Pancreas (tissue), 10 donors: ENCODE data around the gene TMEM151A. TPM values are rescaled to one million over a fixed set of nuclear protein-coding genes. Genes with fewer than 3 reads are reported as not detected.

Source experiments
- ATAC-seq, 4 donors: fragments of 200-7000 bp; cut with Tn5 transposase; one replicate each; pipeline versions ENCODE4 v1.8.0 to v1.9.1; 2020; ENCODE audit warnings: mild to moderate bottlenecking in 4 of 4, moderate library complexity in 4 of 4
- DNase-seq, 6 donors: peaks; one replicate each; pipeline ENCODE4 v3.0.0-alpha.2; 2020
- FAIRE-seq: peaks from 2 replicates; lab custom pipeline; 2012; peaks lifted over from hg19 to GRCh38; lab: Jason Lieb, UNC
- H3K27ac ChIP-seq, 4 donors: fragments of 200-600 bp; sonication (generic); 1 replicate in 3 of 4; 2 replicates in 1 of 4; pipeline versions ENCODE4 v1.5.0 to v1.8.0; 2020
- H3K27me3 ChIP-seq, 4 donors: fragments of 200-600 bp; one replicate each; pipeline ENCODE4 v1.8.0; 2021
- H3K36me3 ChIP-seq, 3 donors: fragments of 200-600 bp; sonication (generic) in 1 of 3; one replicate each; pipeline versions ENCODE4 v1.5.0 to v1.8.0; 2020 to 2021
- H3K4me1 ChIP-seq, 3 donors: fragments of 200-600 bp; one replicate each; pipeline ENCODE4 v1.8.0; 2021
- H3K4me3 ChIP-seq, 4 donors: fragments of 200-600 bp; sonication (generic) in 2 of 4; one replicate each; pipeline versions ENCODE4 v1.5.0 to v1.8.0; 2020 to 2021
- H3K9me3 ChIP-seq, 4 donors: fragments of 200-600 bp; one replicate each; pipeline ENCODE4 v1.8.0; 2021
- CTCF ChIP-seq, 4 donors: fragments of 200-600 bp; sonication (generic) in 3 of 4; IDR thresholded peaks; one replicate each; pipeline versions ENCODE4 v1.5.0 to v1.8.0; 2021; ENCODE audit warnings: antibody characterized with exemption in 4 of 4
- WGBS, 2 donors: extraction: QIAGEN DNeasy Blood & Tissue Kit; methylation state at CpG; one replicate each; pipeline ENCODE4 v1.1.7; 2013; 5-methylcytosine and 5-hydroxymethylcytosine counted together
- intact Hi-C, 3 donors: fragments of 100-400 bp; cut with DNase I; formaldehyde crosslinking; loops; one replicate each; pipeline versions ENCODE4 v1.11.1 to v1.14.2; 2022
- polyA plus RNA-seq, 2 donors: library from polyadenylated mRNA; stranded (reverse); fragments of 200-250 nt; gene quantifications; one replicate each; pipeline ENCODE4 v1.2.3, GENCODE V29; 2013
- total RNA-seq, 6 donors: library from RNA; stranded (reverse); fragmentation: NEBNext Ultra II Directional in 4 of 6; extraction: Animal tissue kit (Norgen Biotek cat#: 25700) in 4 of 6; gene quantifications; one replicate each; pipeline versions ENCODE4 v1.2.1 to v1.2.4, GENCODE V29; 2021 to 2023
- donor health status: healthy with polysubstance abuse.
- donor health status: DM: no; HTN: no; CAD: no; lungs with moderate emphysema.
- donor health status: DM: no; HTN: no; CAD: no.
- donor health status: control.
- donor health status: control.
- donor health status: Bipolar disorder and iron deficiency.
- donor health status: DM: yes; HTN: yes; CAD: no.
- donor health status: DM: no; HTN: no; CAD: no.
- donor health status: DM: no; HTN: no; CAD: no.
- donor health status: DM: yes; HTN: yes; CAD: no.

Gene TMEM151A
- total and polyA plus RNA-seq, 8 donors, result 0.49 to 4.4 (median 0.75) TPM

- FAIRE-seq (no peak), DNase-seq (peak in 2 of 6 donors; percentile 23), ATAC-seq (no peak)
- Histone ChIP-seq H3K9me3 (no peaks in the 10 kb centered on the region), H3K27me3 (no peaks in the 10 kb centered on the region), H3K27ac (no peak overlapping the region), H3K4me3 (no peak overlapping the region), H3K4me1 (peaks cover 6 to 26% (median 16%) of the 10 kb centered on the region in 3 donors), H3K36me3 (peaks cover 0 to 21% (median 9%) of the 10 kb centered on the region in 3 donors)
- TF ChIP-seq CTCF (IDR thresholded peaks at IDR 0.05), result no peak
- intact Hi-C loops, result no loop called here
- 90 to 95% methylated on average over 21 of the region's 21 CpGs for WGBS, 2 donors
These were observed 49.9 kb downstream of the TMEM151A start for GRCh38 chr11:66341502-66342126.

- no peak overlapping the region for H3K4me3 ChIP-seq
- ATAC-seq (no peak), DNase-seq (peak in 2 of 6 donors; percentile 5 to 7), FAIRE-seq (no peak)
- no peak overlapping the region for H3K27ac ChIP-seq
- WGBS, 2 donors, result 82 to 86% methylated on average over 8 of the region's 8 CpGs
- intact Hi-C loops, result no loop called here
- TF ChIP-seq CTCF (IDR thresholded peaks at IDR 0.05), result no peak
- peaks cover 0 to 21% (median 9%) of the 10 kb centered on the region in 3 donors for H3K36me3 ChIP-seq
- no peaks in the 10 kb centered on the region for H3K27me3 ChIP-seq
- H3K4me1 ChIP-seq, result peaks cover 0 to 21% (median 16%) of the 10 kb centered on the region in 3 donors
- H3K9me3 ChIP-seq, result no peaks in the 10 kb centered on the region
These were observed 51.5 kb downstream of the TMEM151A start for GRCh38 chr11:66343176-66343575.

- no peak for FAIRE-seq
- TF ChIP-seq CTCF (IDR thresholded peaks at IDR 0.05), result peak in 1 of 4 donors; percentile 11
- DNase-seq, result peak; percentile 96 to 99 (median 98)
- intact Hi-C loops, result no loop called here
- Histone ChIP-seq H3K27me3 (no peaks in the 10 kb centered on the region), H3K4me1 (peaks cover 0 to 33% (median 23%) of the 10 kb centered on the region in 3 donors), H3K27ac (peak within 1 kb of the TSS; percentile 70 to 89 (median 77)), H3K36me3 (peaks cover 0 to 16% (median 3%) of the 10 kb centered on the region in 3 donors), H3K4me3 (peak within 1 kb of the TSS; percentile 55 to 91 (median 88)), H3K9me3 (no peaks in the 10 kb centered on the region)
- ATAC-seq, result peak; percentile 77 to 90 (median 82)
- 0 to 1% methylated on average over 59 of the region's 59 CpGs for WGBS, 2 donors
These were observed 53.0 kb downstream of the TMEM151A start, which contains the start of gene BRMS1 for GRCh38 chr11:66344550-66345315. TSS of gene BRMS1 (minus strand) at chr11:66345104. CDS start at chr11:66342234, 2,870 bp downstream.

GRCh38 chr11:66345316-66345649 lies 53.6 kb downstream of the TMEM151A start:
- no peak for TF ChIP-seq CTCF (IDR thresholded peaks at IDR 0.05)
- ATAC-seq, result peak; percentile 2 to 11 (median 6)
- H3K36me3 ChIP-seq, result peaks cover 0 to 15% (median 3%) of the 10 kb centered on the region in 3 donors
- no peaks in the 10 kb centered on the region for H3K27me3 ChIP-seq
- H3K4me1 ChIP-seq, result peaks cover 5 to 38% (median 23%) of the 10 kb centered on the region in 3 donors
- no peak for DNase-seq
- peak overlapping the region; percentile 55 to 91 (median 88) for H3K4me3 ChIP-seq
- FAIRE-seq, result no peak
- WGBS, 2 donors, result 3% methylated on average over 7 of the region's 7 CpGs
- H3K27ac ChIP-seq, result peak overlapping the region; percentile 70 to 89 (median 77)
- H3K9me3 ChIP-seq, result no peaks in the 10 kb centered on the region
- intact Hi-C loops, result no loop called here

Other genes with a start within 250 kb of the TMEM151A start
- under 1 TPM in 5 of 6 donors, not detected in 1; 0.20 to 0.83 (median 0.43) TPM for gene GAL3ST3, start 242.7 kb upstream of the TMEM151A start, total RNA-seq
- gene GAL3ST3, start 242.7 kb upstream of the TMEM151A start, polyA plus RNA-seq, result 1 to 10 TPM in 1 of 2 donors, under 1 TPM in 1; 0.27 to 1.8 TPM
- gene SF3B2, start 239.5 kb upstream of the TMEM151A start, total RNA-seq, result 100 to 1,000 TPM in 1 of 6 donors, 10 to 100 TPM in 5; 64.4 to 118 (median 83.3) TPM
- 10 to 100 TPM; 75.8 to 99.0 TPM for gene SF3B2, start 239.5 kb upstream of the TMEM151A start, polyA plus RNA-seq
- gene PACS1, start 221.6 kb upstream of the TMEM151A start, total RNA-seq, result 10 to 100 TPM; 19.6 to 61.0 (median 28.8) TPM
- gene PACS1, start 221.6 kb upstream of the TMEM151A start, polyA plus RNA-seq, result 10 to 100 TPM; 16.9 to 27.1 TPM
- gene KLC2, start 34.2 kb upstream of the TMEM151A start, total RNA-seq, result 10 to 100 TPM in 2 of 6 donors, 1 to 10 TPM in 4; 7.7 to 15.8 (median 9.4) TPM
- 10 to 100 TPM; 23.3 to 35.4 TPM for gene KLC2, start 34.2 kb upstream of the TMEM151A start, polyA plus RNA-seq
- gene RAB1B, start 23.3 kb upstream of the TMEM151A start, total RNA-seq, result 10 to 100 TPM; 36.8 to 61.9 (median 49.7) TPM
- gene RAB1B, start 23.3 kb upstream of the TMEM151A start, polyA plus RNA-seq, result 10 to 100 TPM; 92.0 to 96.2 TPM
- 1 to 10 TPM in 5 of 6 donors, under 1 TPM in 1; 0.83 to 6.8 (median 1.9) TPM for gene CNIH2, start 13.7 kb upstream of the TMEM151A start, total RNA-seq
- 10 to 100 TPM in 1 of 2 donors, 1 to 10 TPM in 1; 8.0 to 34.3 TPM for gene CNIH2, start 13.7 kb upstream of the TMEM151A start, polyA plus RNA-seq
- 10 to 100 TPM; 39.7 to 64.9 (median 49.1) TPM for gene YIF1A, start 2.8 kb upstream of the TMEM151A start, total RNA-seq
- 100 to 1,000 TPM in 1 of 2 donors, 10 to 100 TPM in 1; 82.7 to 112 TPM for gene YIF1A, start 2.8 kb upstream of the TMEM151A start, polyA plus RNA-seq
- gene CD248, start 25.1 kb downstream of the TMEM151A start, total RNA-seq, result 10 to 100 TPM in 3 of 6 donors, 1 to 10 TPM in 3; 1.2 to 17.7 (median 7.5) TPM
- gene CD248, start 25.1 kb downstream of the TMEM151A start, polyA plus RNA-seq, result 1 to 10 TPM; 2.5 to 4.0 TPM
- gene RIN1, start 44.5 kb downstream of the TMEM151A start, total RNA-seq, result 1 to 10 TPM; 2.7 to 5.0 (median 4.1) TPM
- gene RIN1, start 44.5 kb downstream of the TMEM151A start, polyA plus RNA-seq, result 10 to 100 TPM in 1 of 2 donors, 1 to 10 TPM in 1; 9.2 to 15.7 TPM
- 10 to 100 TPM; 14.3 to 22.0 (median 19.7) TPM for gene BRMS1, start 53.2 kb downstream of the TMEM151A start, total RNA-seq
- 10 to 100 TPM; 46.9 to 65.0 TPM for gene BRMS1, start 53.2 kb downstream of the TMEM151A start, polyA plus RNA-seq
- gene B4GAT1, start 55.7 kb downstream of the TMEM151A start, total RNA-seq, result 10 to 100 TPM in 5 of 6 donors, 1 to 10 TPM in 1; 9.5 to 13.3 (median 12.0) TPM
- 10 to 100 TPM in 1 of 2 donors, 1 to 10 TPM in 1; 9.2 to 21.8 TPM for gene B4GAT1, start 55.7 kb downstream of the TMEM151A start, polyA plus RNA-seq
- gene SLC29A2, start 79.9 kb downstream of the TMEM151A start, total RNA-seq, result 1 to 10 TPM; 2.9 to 6.0 (median 4.3) TPM
- 10 to 100 TPM; 19.9 to 21.7 TPM for gene SLC29A2, start 79.9 kb downstream of the TMEM151A start, polyA plus RNA-seq
- under 1 TPM in 1 of 6 donors, not detected in 5; 0.14 TPM for gene NPAS4, start 129.1 kb downstream of the TMEM151A start, total RNA-seq
- gene NPAS4, start 129.1 kb downstream of the TMEM151A start, polyA plus RNA-seq, result under 1 TPM; 0.08 to 0.63 TPM
- 10 to 100 TPM; 15.7 to 23.9 (median 21.0) TPM for gene MRPL11, start 147.0 kb downstream of the TMEM151A start, total RNA-seq
- 10 to 100 TPM; 29.2 to 30.2 TPM for gene MRPL11, start 147.0 kb downstream of the TMEM151A start, polyA plus RNA-seq
- 1 to 10 TPM; 3.0 to 9.6 (median 6.4) TPM for gene PELI3, start 175.0 kb downstream of the TMEM151A start, total RNA-seq
- 10 to 100 TPM; 14.7 to 19.9 TPM for gene PELI3, start 175.0 kb downstream of the TMEM151A start, polyA plus RNA-seq
- gene DPP3, start 188.5 kb downstream of the TMEM151A start, total RNA-seq, result 10 to 100 TPM in 4 of 6 donors, 1 to 10 TPM in 2; 8.5 to 27.0 (median 20.2) TPM
- gene DPP3, start 188.5 kb downstream of the TMEM151A start, polyA plus RNA-seq, result 10 to 100 TPM; 22.8 to 24.7 TPM
- gene BBS1, start 218.7 kb downstream of the TMEM151A start, total RNA-seq, result 10 to 100 TPM; 19.1 to 29.6 (median 21.5) TPM
- 10 to 100 TPM; 22.0 to 31.9 TPM for gene BBS1, start 218.7 kb downstream of the TMEM151A start, polyA plus RNA-seq